Peyer's patch (tissue), 4 donors: ENCODE measurements around the gene BLTP3B.

ENCODE experiments used
- CTCF ChIP-seq, 6 experiments: fragments of 450-650 bp in 4 of 6; fragments of 200-600 bp in 2 of 6; sonication (generic) in 1 of 6; IDR thresholded peaks; one replicate each; pipeline ENCODE4 v1.5.1; 2017 to 2019; ENCODE audit warnings: antibody characterized with exemption in 6 of 6, mild to moderate bottlenecking in 3 of 6, moderate library complexity in 1 of 6
- POLR2A ChIP-seq, 2 donors: fragments of 450-650 bp; IDR thresholded peaks; one replicate each; pipeline ENCODE4 v1.5.1; 2017; ENCODE audit warnings: antibody characterized with exemption in 2 of 2, mild to moderate bottlenecking in 2 of 2, moderate library complexity in 2 of 2

DNA sequence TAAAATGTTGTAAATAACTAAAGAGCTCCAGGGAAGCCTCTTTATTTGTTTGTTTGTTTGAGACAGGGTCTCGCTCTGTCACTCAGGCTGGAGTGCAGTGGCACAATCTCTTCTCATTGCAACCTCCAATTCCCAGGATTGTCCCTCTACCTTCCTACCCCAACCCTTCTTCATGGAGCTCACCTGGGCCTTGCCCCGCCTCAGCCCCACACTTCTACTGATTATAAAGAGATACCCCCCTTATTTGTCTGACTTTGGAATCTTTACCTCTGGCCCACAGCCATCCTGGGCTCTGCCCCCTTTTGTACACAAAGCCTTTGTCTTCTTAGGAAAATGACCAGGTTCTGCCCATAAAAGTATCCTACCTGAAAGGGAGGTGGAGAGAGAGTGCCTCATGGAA lies 9.1 kb upstream of the BLTP3B start:
- TF ChIP-seq CTCF (IDR thresholded peaks at IDR 0.05), result no peak
- no peak for TF ChIP-seq POLR2A (IDR thresholded peaks at IDR 0.05)
